SHP77 (cell line): Measurements from ENCODE around the gene BRIP1.
"Not testable (repeated sequence)": the region's sequence is repeated elsewhere in the genome, so short reads cannot be mapped to it uniquely, and the experiment has no call there.

ENCODE experiments used
- DNase-seq, 2 experiments: peaks; one replicate each; lab custom pipeline; 2025; lab: John Stamatoyannopoulos, UW

The BRIP1 gene

DNA sequence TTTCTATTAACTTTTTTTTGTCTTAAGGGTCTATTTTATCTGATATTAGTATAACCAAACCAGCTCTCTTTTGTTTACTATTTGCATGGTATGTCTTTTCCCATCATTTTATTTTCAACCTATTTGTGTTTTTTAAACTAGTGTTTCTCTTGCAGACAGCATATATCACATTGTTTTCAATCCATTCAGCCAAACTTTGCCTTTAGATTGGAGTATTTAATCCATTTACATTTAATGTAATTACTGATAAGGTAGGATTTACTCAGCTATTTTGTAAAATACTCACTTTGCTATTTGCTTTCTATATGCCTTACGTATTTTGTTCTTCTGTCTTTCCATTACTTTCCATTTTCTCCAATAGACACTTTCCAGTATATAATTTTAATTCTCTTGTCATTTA lies 164.3 kb downstream of the BRIP1 start:
- no peak for DNase-seq

DNA sequence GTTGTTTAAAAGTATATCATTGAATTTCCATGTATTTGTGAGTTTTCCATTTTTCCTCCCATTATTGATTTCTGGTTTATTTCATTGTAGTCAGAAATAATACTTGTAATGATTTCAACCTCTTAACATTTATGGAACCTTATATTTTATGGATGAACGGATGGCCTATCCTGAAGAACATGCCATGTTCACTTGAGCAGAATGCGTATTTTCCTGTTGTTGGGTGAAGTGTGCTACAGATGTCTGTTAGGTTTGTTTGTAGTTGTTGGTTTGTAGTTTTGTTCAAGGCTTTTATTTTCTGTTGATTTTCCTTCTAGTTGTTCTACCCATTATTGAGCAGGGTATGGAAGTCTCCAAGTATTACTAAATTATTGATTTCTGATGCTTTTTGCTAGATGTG lies 165.1 kb downstream of the BRIP1 start:
- DNase-seq = no peak

GRCh38 chr17:61695779-61696337 lies 167.5 kb downstream of the BRIP1 start:
- DNase-seq = no peak

- DNase-seq = no peak
These were observed 169.2 kb downstream of the BRIP1 start for GRCh38 chr17:61694095-61694494.

GRCh38 chr17:61689610-61690180 lies 173.6 kb downstream of the BRIP1 start:
- DNase-seq = no peak

GRCh38 chr17:61687769-61688168 lies 175.6 kb downstream of the BRIP1 start:
- no peak for DNase-seq

- no peak for DNase-seq
These were observed 177.2 kb downstream of the BRIP1 start for GRCh38 chr17:61686113-61686512.

- no peak for DNase-seq
These were observed 178.5 kb downstream of the BRIP1 start for GRCh38 chr17:61684818-61685217.

DNA sequence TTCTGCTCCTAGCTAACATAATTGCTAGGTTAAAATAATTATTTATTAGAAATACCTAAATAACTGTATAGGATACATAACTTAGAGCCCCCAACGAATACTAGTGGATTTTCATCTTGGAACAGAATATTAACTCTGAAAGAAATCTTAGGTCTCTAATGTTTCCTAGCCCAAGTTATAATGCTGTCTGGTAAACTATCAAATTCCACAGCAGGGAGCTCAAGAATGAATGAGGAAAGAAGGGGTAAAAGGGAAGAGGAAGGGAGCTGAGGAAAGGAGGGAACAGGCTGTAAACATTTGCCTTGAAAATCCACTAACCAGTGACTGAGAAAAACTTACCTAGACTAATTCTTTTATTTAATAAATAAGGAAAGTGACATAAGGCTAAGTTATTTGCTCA lies 179.2 kb downstream of the BRIP1 start:
- DNase-seq = no peak

DNA sequence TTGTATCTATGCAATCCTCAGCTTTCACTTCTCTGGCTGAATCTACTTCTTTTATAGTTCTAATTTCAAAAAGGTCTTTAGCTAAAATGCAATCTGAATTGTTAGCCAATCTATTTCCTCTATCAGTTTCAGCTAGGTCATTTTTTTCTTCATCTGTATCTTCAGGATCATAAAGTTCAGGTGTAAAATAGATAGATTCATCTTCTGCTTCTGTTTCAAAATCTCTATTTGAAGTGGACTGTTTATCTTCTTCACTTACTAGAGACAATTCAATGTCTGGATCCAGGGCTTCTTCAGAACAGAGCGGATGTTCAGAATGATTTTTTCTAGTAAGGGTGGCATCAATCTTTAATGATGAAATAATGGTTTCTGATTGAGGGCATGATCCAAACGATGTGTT lies 179.9 kb downstream of the BRIP1 start:
- no peak for DNase-seq

DNA sequence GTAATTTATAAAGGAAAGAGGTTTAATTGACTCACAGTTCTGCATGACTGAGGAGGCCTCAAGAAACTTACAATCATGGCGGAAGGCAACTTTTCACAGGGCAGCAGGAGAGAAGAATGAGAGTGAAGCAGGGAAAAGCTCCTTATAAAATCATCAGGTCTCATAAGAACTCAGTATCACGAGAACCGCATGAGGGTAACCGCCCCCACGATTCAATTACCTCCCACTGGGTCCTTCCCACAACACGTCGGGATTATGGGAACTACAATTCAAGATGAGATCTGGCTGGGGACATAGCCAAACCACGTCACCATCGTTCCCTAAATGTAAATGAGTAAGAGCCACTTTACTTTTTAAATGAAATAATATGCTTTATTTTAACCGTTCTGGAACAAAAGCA lies 182.4 kb downstream of the BRIP1 start:
- DNase-seq = no peak

GRCh38 chr17:61678339-61678738 lies 185.0 kb downstream of the BRIP1 start:
- DNase-seq = no peak

DNA sequence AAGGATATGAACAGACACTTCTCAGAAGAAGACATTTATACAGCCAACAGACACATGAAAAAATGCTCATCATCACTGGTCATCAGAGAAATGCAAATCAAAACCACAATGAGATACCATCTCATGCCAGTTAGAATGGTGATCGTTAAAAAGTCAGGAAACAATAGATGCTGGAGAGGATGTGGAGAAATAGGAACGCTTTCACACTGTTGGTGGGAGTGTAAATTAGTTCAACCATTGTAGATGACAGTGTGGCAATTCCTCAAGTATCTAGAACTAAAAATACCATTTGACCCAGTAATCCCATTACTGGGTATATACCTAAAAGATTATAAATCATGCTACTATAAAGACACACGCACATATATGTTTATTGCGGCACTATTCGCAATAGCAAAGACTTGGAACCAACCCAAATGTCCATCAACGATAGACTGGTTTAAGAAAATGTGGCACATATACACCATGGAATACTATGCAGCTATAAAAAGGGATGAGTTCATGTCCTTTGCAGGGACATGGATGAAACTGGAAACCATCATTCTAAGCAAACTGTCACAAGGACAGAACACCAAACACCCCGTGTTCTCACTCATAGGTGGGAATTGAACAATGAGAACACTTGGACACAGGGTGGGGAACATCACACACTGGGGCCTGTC lies 186.0 kb downstream of the BRIP1 start:
- DNase-seq = not testable (repeated sequence)

- DNase-seq = not testable (repeated sequence)
These were observed 186.8 kb downstream of the BRIP1 start for GRCh38 chr17:61676522-61676921.

- DNase-seq = not testable (repeated sequence)
These were observed 188.7 kb downstream of the BRIP1 start for GRCh38 chr17:61674609-61675008.

DNA sequence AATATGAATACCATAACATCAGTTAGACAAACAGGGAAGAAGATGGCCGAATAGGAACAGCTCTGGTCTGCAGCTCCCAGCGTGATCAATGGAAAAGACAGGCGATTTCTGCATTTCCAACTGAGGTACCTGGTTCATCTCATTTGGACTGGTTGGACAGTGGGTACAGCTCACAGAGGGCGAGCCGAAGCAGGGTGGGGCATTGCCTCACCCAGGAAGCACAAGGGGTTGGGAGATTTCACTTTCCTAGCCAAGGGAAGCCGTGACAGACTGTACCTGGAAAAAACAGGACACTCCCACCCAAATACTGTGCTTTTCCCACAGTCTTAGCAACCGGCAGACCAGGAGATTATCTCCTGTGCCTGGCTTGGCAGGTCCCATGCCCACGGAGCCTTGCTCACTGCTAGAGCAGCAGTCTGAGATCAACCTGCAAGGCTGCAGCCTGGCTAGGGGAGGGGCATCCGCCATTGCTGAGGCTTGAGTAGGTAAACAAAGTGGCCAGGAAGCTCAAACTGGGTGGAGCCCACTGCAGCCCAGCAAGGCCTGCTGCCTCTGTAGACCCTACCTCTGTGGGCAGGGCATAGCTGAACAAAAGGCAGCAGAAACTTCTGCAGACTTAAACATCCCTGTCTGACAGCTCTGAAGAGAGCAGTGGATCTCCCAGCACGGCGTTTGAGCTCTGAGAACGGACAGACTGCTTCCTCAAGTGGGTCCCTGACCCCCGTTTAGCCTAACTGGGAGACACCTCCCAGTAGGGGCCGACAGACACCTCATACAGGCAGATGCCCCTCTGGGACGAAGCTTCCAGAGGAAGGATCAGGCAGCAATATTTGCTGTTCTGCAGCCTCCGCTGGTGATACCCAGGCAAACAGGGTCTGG lies 190.1 kb downstream of the BRIP1 start:
- DNase-seq = not testable (repeated sequence)

GRCh38 chr17:61672140-61672539 lies 191.2 kb downstream of the BRIP1 start:
- DNase-seq = no peak

GRCh38 chr17:61670691-61671090 lies 192.6 kb downstream of the BRIP1 start:
- no peak for DNase-seq

- no peak for DNase-seq
These were observed 193.8 kb downstream of the BRIP1 start for GRCh38 chr17:61669522-61669921.

GRCh38 chr17:61668486-61668885 lies 194.8 kb downstream of the BRIP1 start:
- DNase-seq = no peak

DNA sequence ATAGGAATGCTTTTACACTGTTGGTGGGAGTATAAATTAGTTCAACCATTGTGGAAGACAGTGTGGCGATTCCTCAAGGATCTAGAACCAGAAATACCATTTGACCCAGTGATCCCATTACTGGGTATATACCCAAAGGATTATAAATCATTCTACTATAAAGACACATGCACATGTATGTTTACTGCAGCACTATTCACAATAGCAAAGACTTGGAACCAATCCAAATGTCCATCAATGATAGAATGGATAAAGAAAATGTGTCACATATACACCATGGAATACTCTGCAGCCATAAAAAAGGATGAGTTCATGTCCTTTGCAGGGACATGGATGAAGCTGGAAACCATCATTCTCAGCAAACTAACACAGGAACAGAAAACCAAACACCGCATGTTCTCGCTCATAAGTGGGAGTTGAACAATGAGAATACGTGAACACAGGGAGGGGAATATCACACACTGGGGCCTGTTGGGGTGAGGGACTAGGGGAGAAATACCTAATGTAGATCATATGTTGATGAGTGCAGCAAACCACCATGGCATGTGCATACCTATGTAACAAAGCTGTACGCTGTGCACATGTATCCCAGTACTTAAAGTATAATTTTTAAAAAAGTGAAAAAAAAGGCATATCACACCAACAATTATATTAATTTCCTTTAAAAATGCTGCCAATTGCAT lies 196.8 kb downstream of the BRIP1 start:
- DNase-seq = not testable (repeated sequence)

GRCh38 chr17:61663310-61663709 lies 200.0 kb downstream of the BRIP1 start:
- DNase-seq = no peak
